DMS53 treated with DMSO at 0.1 percent for 48 hours (cell line): Measurements from ENCODE around the gene ARHGAP24.

ENCODE experiments used
- DNase-seq: peaks from one replicate; lab custom pipeline; 2025; ENCODE audit not compliant: unreplicated experiment; lab: John Stamatoyannopoulos, UW

Gene ARHGAP24

DNA sequence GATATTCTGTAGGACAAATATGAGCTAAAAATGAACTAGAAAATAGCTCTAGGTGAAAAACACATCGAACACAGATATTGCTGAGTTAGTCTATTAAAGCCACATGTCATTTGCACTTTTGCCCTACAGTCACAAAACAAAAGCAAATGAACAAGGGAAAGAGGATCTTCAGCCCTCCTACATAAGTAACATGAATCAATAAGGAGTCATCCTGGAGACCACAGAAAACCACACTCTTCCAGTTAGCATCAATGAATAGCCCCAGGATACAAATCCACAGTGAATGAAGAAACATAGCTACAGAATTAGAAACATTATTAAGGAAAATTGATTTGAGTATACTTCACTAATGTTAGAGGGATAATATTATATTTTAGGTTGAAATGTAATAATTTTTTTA, 573.5 kb downstream of the ARHGAP24 start:
- no peak for DNase-seq

DNA sequence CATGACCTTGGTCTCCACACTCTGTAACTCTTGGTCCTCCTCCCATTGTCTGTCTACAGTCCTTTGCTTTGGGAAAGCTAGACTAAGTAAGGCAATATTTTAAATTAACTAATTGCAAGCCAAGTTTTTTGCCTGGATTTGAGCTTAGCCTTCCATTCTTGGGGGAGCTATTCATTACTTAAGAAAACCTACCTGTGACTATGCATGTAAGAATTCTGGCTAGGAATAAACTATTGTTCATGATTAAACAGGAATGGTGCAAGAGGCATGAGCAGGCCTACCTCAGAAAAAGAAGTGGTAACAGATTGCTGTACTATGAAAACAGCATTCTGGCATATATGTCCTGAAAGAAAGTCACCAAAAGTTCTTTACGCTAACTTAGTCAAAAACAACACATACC, 575.5 kb downstream of the ARHGAP24 start:
- DNase-seq, result no peak
